Fibroblast of lung (primary cell): ENCODE measurements around the gene GPC6. TPM values are rescaled to one million over a fixed set of nuclear protein-coding genes. Genes with fewer than 3 reads are reported as not detected.

Experiments used
- DNase-seq, 2 donors: peaks; one replicate each; pipeline versions ENCODE4 v3.0.0 to v3.0.0-alpha.2; 2010; ENCODE audit warnings: low read depth in 2 of 2
- H2AFZ ChIP-seq: 2 replicates; pipeline ENCODE4 v1.5.1; 2012; ENCODE audit warnings: low read length, control low read depth, inconsistent platforms
- H3K27ac ChIP-seq: 2 replicates; pipeline ENCODE4 v1.5.1; 2011; ENCODE audit warnings: low read length, control low read depth; ENCODE audit not compliant: insufficient read depth
- H3K27me3 ChIP-seq: 2 replicates; pipeline ENCODE4 v1.5.1; 2011; ENCODE audit warnings: mild to moderate bottlenecking, low read length; ENCODE audit not compliant: control insufficient read depth, insufficient read depth
- H3K36me3 ChIP-seq: 2 replicates; pipeline ENCODE4 v1.5.1; 2011; ENCODE audit warnings: low read length; ENCODE audit not compliant: control insufficient read depth, insufficient read depth
- H3K4me1 ChIP-seq: 2 replicates; pipeline ENCODE4 v1.5.1; 2011; ENCODE audit warnings: low read length; ENCODE audit not compliant: control insufficient read depth, insufficient read depth; ENCODE audit errors: extremely low read depth
- H3K4me2 ChIP-seq: 2 replicates; pipeline ENCODE4 v1.5.1; 2011; ENCODE audit warnings: low read length, control low read depth; ENCODE audit not compliant: insufficient read depth; ENCODE audit errors: extremely low read depth
- H3K4me3 ChIP-seq, 4 experiments: fragments of 200-600 bp in 1 of 4; sonication (generic) in 1 of 4; replicated peaks in 1 of 4; 2 replicates each; pipeline ENCODE4 v1.5.1; 2011 to 2016; ENCODE audit warnings: low read length in 4 of 4, low read depth in 3 of 4, mild to moderate bottlenecking in 3 of 4, control low read depth in 2 of 4, inconsistent platforms in 1 of 4, mixed read lengths in 1 of 4; ENCODE audit not compliant: insufficient read depth in 1 of 4; ENCODE audit errors: control extremely low read depth in 1 of 4
- H3K79me2 ChIP-seq: 2 replicates; pipeline ENCODE4 v1.5.1; 2012; ENCODE audit warnings: mild to moderate bottlenecking, low read length, inconsistent platforms; ENCODE audit not compliant: control insufficient read depth, insufficient read depth
- H3K9ac ChIP-seq: 2 replicates; pipeline ENCODE4 v1.5.1; 2011; ENCODE audit warnings: mild to moderate bottlenecking, low read length, control low read depth; ENCODE audit not compliant: insufficient read depth
- H3K9me3 ChIP-seq: 2 replicates; pipeline ENCODE4 v1.5.1; 2012; ENCODE audit warnings: low read depth, low read length; ENCODE audit not compliant: control insufficient read depth, insufficient read depth
- H4K20me1 ChIP-seq: 2 replicates; pipeline ENCODE4 v1.5.1; 2011; ENCODE audit warnings: low read length; ENCODE audit not compliant: control insufficient read depth, insufficient read depth; ENCODE audit errors: extremely low read depth
- EZH2 ChIP-seq: IDR thresholded peaks from 2 replicates; pipeline ENCODE4 v1.5.1; 2012; ENCODE audit warnings: low read length, control low read depth, mild to moderate bottlenecking; ENCODE audit errors: missing control alignments
- polyA plus RNA-seq, 2 donors: library from polyadenylated mRNA; depleted of rRNA in 1 of 2; stranded (reverse) in 1 of 2; unstranded in 1 of 2; fragments of >200 nt; gene quantifications; 2 replicates each; pipeline ENCODE4 v1.2.1, GENCODE V29; 2011 to 2012; ENCODE audit warnings: missing spikeins in 1 of 2
- total RNA-seq: library from RNA; depleted of rRNA; stranded (reverse); fragments of >200 nt; gene quantifications from 2 replicates; pipeline ENCODE4 v1.2.1, GENCODE V29; 2014
- TF ChIP-seq, protein P1 (sequence below), 2 donors: IDR thresholded peaks in 1 of 2; conservative IDR thresholded peaks in 1 of 2; 1 replicate in 1 of 2; 2 replicates in 1 of 2; pipeline ENCODE4 v1.5.1; 2011 to 2012; ENCODE audit warnings: low read length in 2 of 2, control low read depth in 1 of 2, inconsistent platforms in 1 of 2, low read depth in 1 of 2, mild to moderate bottlenecking in 1 of 2

Gene GPC6
- total and polyA plus RNA-seq, 2 donors (not counting 1 experiment from before 2014, with no cell fraction given), result 11.2 to 33.7 TPM

DNA sequence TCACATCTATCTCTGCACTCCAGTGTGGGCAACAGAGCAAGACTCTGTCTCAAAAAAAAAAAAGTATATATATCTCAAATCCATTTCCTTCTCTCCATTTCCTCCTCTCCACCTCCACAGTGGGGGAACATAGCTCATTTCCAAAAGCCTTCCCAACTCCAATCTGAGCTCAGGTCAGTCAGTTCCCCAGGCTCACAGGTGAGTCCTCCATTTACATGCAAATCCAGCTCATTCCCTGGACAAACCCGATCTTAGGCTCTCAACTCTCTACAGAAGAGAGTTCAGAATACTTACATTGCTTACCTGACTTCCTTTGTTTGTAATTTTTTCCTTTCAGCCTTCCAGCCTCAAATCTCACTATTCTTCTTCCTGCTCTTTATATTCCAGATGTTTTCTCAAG, 518.3 kb downstream of the GPC6 start:
- DNase-seq, result no peak
- Histone ChIP-seq H3K4me1 (no peaks in the 10 kb centered on the region), H2AFZ (no peak overlapping the region), H3K9me3 (no peaks in the 10 kb centered on the region), H3K36me3 (no peaks in the 10 kb centered on the region), H3K9ac (no peak overlapping the region), H3K4me2 (no peak overlapping the region), H3K4me3 (no peak overlapping the region), H3K27me3 (no peaks in the 10 kb centered on the region), H3K79me2 (no peaks in the 10 kb centered on the region), H4K20me1 (no peaks in the 10 kb centered on the region), H3K27ac (no peak overlapping the region)
- TF ChIP-seq, protein P1, sequence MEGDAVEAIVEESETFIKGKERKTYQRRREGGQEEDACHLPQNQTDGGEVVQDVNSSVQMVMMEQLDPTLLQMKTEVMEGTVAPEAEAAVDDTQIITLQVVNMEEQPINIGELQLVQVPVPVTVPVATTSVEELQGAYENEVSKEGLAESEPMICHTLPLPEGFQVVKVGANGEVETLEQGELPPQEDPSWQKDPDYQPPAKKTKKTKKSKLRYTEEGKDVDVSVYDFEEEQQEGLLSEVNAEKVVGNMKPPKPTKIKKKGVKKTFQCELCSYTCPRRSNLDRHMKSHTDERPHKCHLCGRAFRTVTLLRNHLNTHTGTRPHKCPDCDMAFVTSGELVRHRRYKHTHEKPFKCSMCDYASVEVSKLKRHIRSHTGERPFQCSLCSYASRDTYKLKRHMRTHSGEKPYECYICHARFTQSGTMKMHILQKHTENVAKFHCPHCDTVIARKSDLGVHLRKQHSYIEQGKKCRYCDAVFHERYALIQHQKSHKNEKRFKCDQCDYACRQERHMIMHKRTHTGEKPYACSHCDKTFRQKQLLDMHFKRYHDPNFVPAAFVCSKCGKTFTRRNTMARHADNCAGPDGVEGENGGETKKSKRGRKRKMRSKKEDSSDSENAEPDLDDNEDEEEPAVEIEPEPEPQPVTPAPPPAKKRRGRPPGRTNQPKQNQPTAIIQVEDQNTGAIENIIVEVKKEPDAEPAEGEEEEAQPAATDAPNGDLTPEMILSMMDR (conservative IDR thresholded peaks at IDR 0.05 in 1 of 2, IDR thresholded peaks at IDR 0.05 in 1 of 2; ENCODE audit: low read depth in 1 of 2, low read length in 2 of 2), result no peak
- TF ChIP-seq EZH2, result no peak

DNA sequence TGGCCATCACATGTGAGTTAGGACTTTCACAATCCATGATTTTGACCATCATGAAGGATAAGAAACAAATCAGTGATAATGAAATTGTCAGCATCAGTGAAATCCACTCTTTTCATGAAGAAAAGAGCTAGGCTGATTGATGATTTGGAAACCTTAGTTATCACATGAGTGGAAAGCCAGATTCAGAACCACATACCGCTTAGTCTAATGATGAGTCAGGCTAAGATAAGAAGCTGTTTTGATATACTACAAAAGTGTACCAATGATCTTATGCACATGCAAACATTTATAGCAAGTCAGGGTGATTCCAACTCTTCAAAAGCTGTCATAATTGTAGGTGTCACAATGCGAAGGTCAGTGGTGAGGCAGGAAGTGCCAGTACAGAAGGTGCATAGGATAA, 519.3 kb downstream of the GPC6 start:
- H3K27ac ChIP-seq, result no peak overlapping the region
- H3K4me2 ChIP-seq, result no peak overlapping the region
- TF ChIP-seq, protein P1 (conservative IDR thresholded peaks at IDR 0.05 in 1 of 2, IDR thresholded peaks at IDR 0.05 in 1 of 2; ENCODE audit: low read depth in 1 of 2, low read length in 2 of 2), result no peak
- TF ChIP-seq EZH2, result no peak
- H3K36me3 ChIP-seq, result no peaks in the 10 kb centered on the region
- H2AFZ ChIP-seq, result no peak overlapping the region
- H3K4me1 ChIP-seq, result no peaks in the 10 kb centered on the region
- no peaks in the 10 kb centered on the region for H4K20me1 ChIP-seq
- peak; percentile 22 to 70 for DNase-seq
- H3K9me3 ChIP-seq, result no peaks in the 10 kb centered on the region
- no peaks in the 10 kb centered on the region for H3K79me2 ChIP-seq
- H3K27me3 ChIP-seq, result no peaks in the 10 kb centered on the region
- H3K4me3 ChIP-seq, result no peak overlapping the region
- H3K9ac ChIP-seq, result no peak overlapping the region

DNA sequence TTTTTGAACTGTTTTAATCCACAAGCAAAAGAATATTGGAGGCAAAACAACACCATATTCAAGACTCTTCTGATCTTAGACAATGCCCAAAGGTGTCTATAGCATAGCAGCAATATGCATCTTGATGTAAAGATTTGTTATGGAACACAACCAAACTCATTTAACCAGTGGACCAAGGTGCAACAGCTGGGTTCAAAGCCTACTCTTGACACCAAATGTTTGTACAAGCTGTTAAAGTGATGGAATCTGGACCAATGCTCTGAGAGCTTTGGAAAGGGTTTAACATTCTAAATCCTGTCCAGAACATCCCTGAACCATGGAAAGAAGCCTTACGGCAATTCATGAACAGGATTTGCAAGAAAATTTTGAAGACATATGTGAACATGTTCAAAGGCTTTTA, 520.0 kb downstream of the GPC6 start:
- Histone ChIP-seq H3K4me2 (no peak overlapping the region), H3K4me3 (no peak overlapping the region), H3K27me3 (no peaks in the 10 kb centered on the region), H4K20me1 (no peaks in the 10 kb centered on the region), H3K9me3 (no peaks in the 10 kb centered on the region), H2AFZ (no peak overlapping the region), H3K27ac (no peak overlapping the region), H3K4me1 (no peaks in the 10 kb centered on the region), H3K9ac (no peak overlapping the region), H3K79me2 (no peaks in the 10 kb centered on the region), H3K36me3 (no peaks in the 10 kb centered on the region)
- TF ChIP-seq, protein P1 (conservative IDR thresholded peaks at IDR 0.05 in 1 of 2, IDR thresholded peaks at IDR 0.05 in 1 of 2; ENCODE audit: low read depth in 1 of 2, low read length in 2 of 2), result no peak
- no peak for TF ChIP-seq EZH2
- no peak for DNase-seq
